Measurements from ENCODE around the gene CERCAM.

Gene CERCAM

DNA sequence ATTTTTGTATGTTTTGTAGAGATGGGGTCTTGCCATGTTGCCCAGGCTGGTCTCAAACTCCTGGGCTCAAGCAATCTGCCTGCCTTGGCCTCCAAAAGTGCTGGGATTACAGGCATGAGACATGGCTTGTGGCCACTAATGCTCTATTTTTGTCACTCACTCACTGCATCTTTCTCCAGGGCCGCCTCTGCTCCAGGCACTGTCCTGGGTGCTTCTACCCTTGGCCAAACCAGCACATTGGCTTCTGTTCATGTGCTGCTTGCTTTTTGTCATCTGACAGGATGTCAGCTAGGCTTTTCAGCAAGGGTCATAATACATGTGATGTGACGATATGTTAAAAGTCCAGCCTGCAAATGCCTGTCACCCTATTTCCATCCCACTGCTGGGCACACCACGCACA lies 38.4 kb downstream of the CERCAM start:
- no peaks in the 10 kb centered on the region for H3K27me3 ChIP-seq (ENCODE audit: insufficient read depth, poor library complexity, severe bottlenecking)
- TF ChIP-seq POLR2AphosphoS5 (IDR thresholded peaks at IDR 0.05; ENCODE audit: low read depth) (no peak), SPI1 (IDR thresholded peaks at IDR 0.05; ENCODE audit: borderline replicate concordance, low read depth) (no peak)
- no peak overlapping the region for H3K4me3 ChIP-seq (replicated peaks; ENCODE audit: insufficient read depth, low read length)
- no peak overlapping the region for H3K27ac ChIP-seq (replicated peaks)
- DNase-seq (ENCODE audit: low read depth in 1 of 2, low spot score in 1 of 2) = no peak

- no peak for DNase-seq (ENCODE audit: low read depth in 1 of 2, low spot score in 1 of 2)
- no peak for TF ChIP-seq GABPA (IDR thresholded peaks at IDR 0.05; ENCODE audit: low read depth)
- no peak for TF ChIP-seq POLR2AphosphoS5 (IDR thresholded peaks at IDR 0.05; ENCODE audit: low read depth)
- TF ChIP-seq SPI1 (IDR thresholded peaks at IDR 0.05; ENCODE audit: borderline replicate concordance, low read depth) = no peak
- no peak for TF ChIP-seq CTCF (IDR thresholded peaks at IDR 0.05; ENCODE audit: insufficient read depth, low read length)
- TF ChIP-seq, protein P1, sequence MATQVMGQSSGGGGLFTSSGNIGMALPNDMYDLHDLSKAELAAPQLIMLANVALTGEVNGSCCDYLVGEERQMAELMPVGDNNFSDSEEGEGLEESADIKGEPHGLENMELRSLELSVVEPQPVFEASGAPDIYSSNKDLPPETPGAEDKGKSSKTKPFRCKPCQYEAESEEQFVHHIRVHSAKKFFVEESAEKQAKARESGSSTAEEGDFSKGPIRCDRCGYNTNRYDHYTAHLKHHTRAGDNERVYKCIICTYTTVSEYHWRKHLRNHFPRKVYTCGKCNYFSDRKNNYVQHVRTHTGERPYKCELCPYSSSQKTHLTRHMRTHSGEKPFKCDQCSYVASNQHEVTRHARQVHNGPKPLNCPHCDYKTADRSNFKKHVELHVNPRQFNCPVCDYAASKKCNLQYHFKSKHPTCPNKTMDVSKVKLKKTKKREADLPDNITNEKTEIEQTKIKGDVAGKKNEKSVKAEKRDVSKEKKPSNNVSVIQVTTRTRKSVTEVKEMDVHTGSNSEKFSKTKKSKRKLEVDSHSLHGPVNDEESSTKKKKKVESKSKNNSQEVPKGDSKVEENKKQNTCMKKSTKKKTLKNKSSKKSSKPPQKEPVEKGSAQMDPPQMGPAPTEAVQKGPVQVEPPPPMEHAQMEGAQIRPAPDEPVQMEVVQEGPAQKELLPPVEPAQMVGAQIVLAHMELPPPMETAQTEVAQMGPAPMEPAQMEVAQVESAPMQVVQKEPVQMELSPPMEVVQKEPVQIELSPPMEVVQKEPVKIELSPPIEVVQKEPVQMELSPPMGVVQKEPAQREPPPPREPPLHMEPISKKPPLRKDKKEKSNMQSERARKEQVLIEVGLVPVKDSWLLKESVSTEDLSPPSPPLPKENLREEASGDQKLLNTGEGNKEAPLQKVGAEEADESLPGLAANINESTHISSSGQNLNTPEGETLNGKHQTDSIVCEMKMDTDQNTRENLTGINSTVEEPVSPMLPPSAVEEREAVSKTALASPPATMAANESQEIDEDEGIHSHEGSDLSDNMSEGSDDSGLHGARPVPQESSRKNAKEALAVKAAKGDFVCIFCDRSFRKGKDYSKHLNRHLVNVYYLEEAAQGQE (IDR thresholded peaks at IDR 0.05; ENCODE audit: insufficient replicate concordance, low read depth) = no peak
- Histone ChIP-seq H3K27me3 (ENCODE audit: insufficient read depth, poor library complexity, severe bottlenecking) (no peaks in the 10 kb centered on the region), H3K4me3 (replicated peaks; ENCODE audit: insufficient read depth, low read length) (no peak overlapping the region), H3K27ac (replicated peaks) (no peak overlapping the region)
Measured at GRCh38 chr9:128469070-128469469, 48.4 kb downstream of the CERCAM start.

- peak; percentile 47 to 94 for DNase-seq (ENCODE audit: low read depth in 1 of 2, low spot score in 1 of 2)
- TF ChIP-seq, protein P1 (IDR thresholded peaks at IDR 0.05; ENCODE audit: insufficient replicate concordance, low read depth) = no peak
- TF ChIP-seq POLR2AphosphoS5 (IDR thresholded peaks at IDR 0.05; ENCODE audit: low read depth) = peak; percentile 89
- H3K27me3 ChIP-seq (ENCODE audit: insufficient read depth, poor library complexity, severe bottlenecking) = no peaks in the 10 kb centered on the region
- no peak overlapping the region for H3K4me3 ChIP-seq (replicated peaks; ENCODE audit: insufficient read depth, low read length)
- peak overlapping the region; percentile 13; the same call in 1 of the 2 replicates for H3K27ac ChIP-seq (replicated peaks)
Measured at GRCh38 chr9:128470560-128470959, 49.9 kb downstream of the CERCAM start.

DNA sequence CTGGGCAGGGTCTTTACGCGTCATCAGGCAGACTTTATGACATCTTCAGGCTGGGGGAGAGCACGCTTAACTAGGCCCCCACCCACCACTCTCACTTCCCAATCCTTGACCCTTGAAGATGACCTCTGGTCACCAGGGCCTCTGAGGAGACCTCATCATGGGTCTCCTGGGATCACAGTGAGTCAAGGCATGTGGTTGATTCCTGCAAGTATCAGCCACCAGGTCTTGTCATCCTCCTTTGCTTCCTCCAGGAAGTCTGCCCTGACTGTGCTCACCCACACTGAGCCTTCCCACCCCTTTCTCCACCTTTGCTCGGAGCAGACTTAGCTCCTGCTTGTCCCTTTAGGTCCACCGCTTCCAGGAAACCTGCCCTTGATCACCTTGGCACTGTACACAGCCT lies 52.4 kb downstream of the CERCAM start:
- H3K27me3 ChIP-seq (ENCODE audit: insufficient read depth, poor library complexity, severe bottlenecking) = no peaks in the 10 kb centered on the region
- DNase-seq (ENCODE audit: low read depth in 1 of 2, low spot score in 1 of 2) = no peak
- H3K27ac ChIP-seq (replicated peaks) = no peak overlapping the region
- no peak overlapping the region for H3K4me3 ChIP-seq (replicated peaks; ENCODE audit: insufficient read depth, low read length)
- TF ChIP-seq POLR2AphosphoS5 (IDR thresholded peaks at IDR 0.05; ENCODE audit: low read depth) = no peak
- TF ChIP-seq, protein P1 (IDR thresholded peaks at IDR 0.05; ENCODE audit: insufficient replicate concordance, low read depth) = no peak
- no peak for TF ChIP-seq SPI1 (IDR thresholded peaks at IDR 0.05; ENCODE audit: borderline replicate concordance, low read depth)
- no peak for TF ChIP-seq GABPA (IDR thresholded peaks at IDR 0.05; ENCODE audit: low read depth)
- TF ChIP-seq CTCF (IDR thresholded peaks at IDR 0.05; ENCODE audit: insufficient read depth, low read length) = no peak

All from HL-60 (cell line).